H1 (cell line): Measurements from ENCODE around the gene SMYD3. TPM values are rescaled to one million over a fixed set of nuclear protein-coding genes. Genes with fewer than 3 reads are reported as not detected.

Experiments used
- CTCF ChIA-PET: fragments of 300-600 bp; sonication (Branson Sonifier 250); formaldehyde crosslinking; loops from one replicate; lab custom pipeline; 2021; ENCODE audit not compliant: partially characterized antibody; lab: Charles Lee
- POLR2A ChIA-PET: fragments of 300-600 bp; sonication (Branson Sonifier 250); formaldehyde crosslinking; loops from one replicate; lab custom pipeline; 2021; ENCODE audit warnings: inconsistent platforms; ENCODE audit not compliant: partially characterized antibody; lab: Charles Lee
- DNase-seq, 2 experiments: peaks; one replicate each; pipeline versions ENCODE4 v3.0.0 to v3.0.0-alpha.2; 2010 to 2022; ENCODE audit warnings: low spot score in 2 of 2, low read depth in 1 of 2, mixed read lengths in 1 of 2
- FAIRE-seq: peaks from 2 replicates; lab custom pipeline; 2011; peaks lifted over from hg19 to GRCh38; lab: Jason Lieb, UNC
- H2AFZ ChIP-seq: 2 replicates; pipeline ENCODE4 v1.8.1; 2012; ENCODE audit warnings: low read length, inconsistent platforms
- H2AK5ac ChIP-seq: 2 replicates; pipeline ENCODE4 v1.6.1; 2013; ENCODE audit warnings: low read depth, low read length
- H2BK120ac ChIP-seq: replicated peaks from 2 replicates; pipeline ENCODE3; 2013; ENCODE audit warnings: low read depth, low read length, inconsistent platforms
- H2BK12ac ChIP-seq: 2 replicates; pipeline ENCODE4 v1.6.1; 2013; ENCODE audit warnings: low read depth, low read length
- H2BK15ac ChIP-seq: 2 replicates; pipeline ENCODE4 v1.6.1; 2013; ENCODE audit warnings: low read length
- H2BK20ac ChIP-seq: 2 replicates; pipeline ENCODE4 v1.6.1; 2013; ENCODE audit warnings: low read length
- H2BK5ac ChIP-seq: 2 replicates; pipeline ENCODE4 v1.6.1; 2013; ENCODE audit warnings: low read depth, low read length
- H3K14ac ChIP-seq: 2 replicates; pipeline ENCODE4 v1.6.1; 2013; ENCODE audit warnings: inconsistent platforms; ENCODE audit not compliant: insufficient read length
- H3K18ac ChIP-seq: 2 replicates; pipeline ENCODE4 v1.6.1; 2013; ENCODE audit warnings: low read length; ENCODE audit errors: extremely low read depth
- H3K23ac ChIP-seq: 2 replicates; pipeline ENCODE4 v1.6.1; 2013; ENCODE audit warnings: inconsistent platforms; ENCODE audit not compliant: insufficient read length
- H3K23me2 ChIP-seq: 2 replicates; pipeline ENCODE4 v1.6.1; 2013; ENCODE audit warnings: low read depth, low read length
- H3K27ac ChIP-seq: 2 replicates; pipeline ENCODE4 v1.6.1; 2011; ENCODE audit warnings: low read depth, low read length, inconsistent platforms
- H3K27me3 ChIP-seq, 4 experiments: replicated peaks in 1 of 4; 1 replicate in 1 of 4; 2 replicates in 3 of 4; pipeline versions ENCODE4 v1.6.1 to v1.8.1; 2011 to 2013; ENCODE audit warnings: low read length in 3 of 4, mild to moderate bottlenecking in 3 of 4, inconsistent platforms in 2 of 4, mixed read lengths in 2 of 4, moderate library complexity in 1 of 4; ENCODE audit not compliant: control insufficient read depth in 3 of 4, insufficient read depth in 3 of 4; ENCODE audit errors: extremely low read depth in 1 of 4
- H3K36me3 ChIP-seq, 4 experiments: 2 replicates each; pipeline versions ENCODE4 v1.6.1 to v1.8.1; 2011 to 2013; ENCODE audit warnings: mild to moderate bottlenecking in 4 of 4, low read length in 3 of 4, moderate library complexity in 2 of 4, control low read depth in 1 of 4, inconsistent platforms in 1 of 4; ENCODE audit not compliant: insufficient read depth in 4 of 4, control insufficient read depth in 2 of 4
- H3K4ac ChIP-seq: replicated peaks from 2 replicates; pipeline ENCODE3; 2013; ENCODE audit warnings: low read length, low read depth, mixed read lengths, inconsistent platforms; ENCODE audit not compliant: insufficient read length
- H3K4me1 ChIP-seq, 4 experiments: replicated peaks in 1 of 4; 1 replicate in 1 of 4; 2 replicates in 3 of 4; pipeline versions ENCODE4 v1.6.1 to v1.8.1; 2011 to 2013; ENCODE audit warnings: low read length in 3 of 4, inconsistent platforms in 2 of 4, mixed read lengths in 1 of 4; ENCODE audit not compliant: insufficient read depth in 4 of 4, control insufficient read depth in 3 of 4
- H3K4me2 ChIP-seq, 2 experiments: 2 replicates each; pipeline versions ENCODE4 v1.6.1 to v1.8.1; 2011 to 2013; ENCODE audit warnings: low read depth in 2 of 2, low read length in 2 of 2, control low read depth in 1 of 2, inconsistent platforms in 1 of 2, mild to moderate bottlenecking in 1 of 2; ENCODE audit not compliant: insufficient read depth in 1 of 2
- H3K4me3 ChIP-seq, 4 experiments: fragments of 200-600, 300-600 bp in 1 of 4; sonication (generic), shearing (Covaris generic), sonication (Bioruptor Twin) in 1 of 4; 2 replicates each; pipeline versions ENCODE4 v1.5.1 to v1.8.1; 2011 to 2016; ENCODE audit warnings: low read length in 4 of 4, low read depth in 3 of 4, control low read depth in 2 of 4, inconsistent platforms in 2 of 4, mild to moderate bottlenecking in 2 of 4, mixed read lengths in 1 of 4, moderate library complexity in 1 of 4; ENCODE audit not compliant: insufficient read depth in 2 of 4; ENCODE audit errors: extremely low read depth in 1 of 4
- H3K56ac ChIP-seq: replicated peaks from 2 replicates; pipeline ENCODE3; 2013; ENCODE audit warnings: low read depth, mild to moderate bottlenecking, mixed read lengths, low read length, inconsistent platforms; ENCODE audit not compliant: insufficient read length
- H3K79me1 ChIP-seq: 2 replicates; pipeline ENCODE4 v1.6.1; 2013; ENCODE audit warnings: low read depth, low read length, control low read depth
- H3K79me2 ChIP-seq, 2 experiments: 2 replicates each; pipeline versions ENCODE4 v1.6.1 to v1.8.1; 2012 to 2013; ENCODE audit warnings: low read length in 2 of 2, mild to moderate bottlenecking in 2 of 2, inconsistent platforms in 1 of 2; ENCODE audit not compliant: insufficient read depth in 2 of 2, control insufficient read depth in 1 of 2
- H3K9ac ChIP-seq, 4 experiments: replicated peaks in 1 of 4; 1 replicate in 1 of 4; 2 replicates in 3 of 4; pipeline versions ENCODE4 v1.6.1 to v1.8.1; 2011 to 2013; ENCODE audit warnings: low read depth in 3 of 4, low read length in 3 of 4, control low read depth in 2 of 4, mild to moderate bottlenecking in 2 of 4, moderate library complexity in 2 of 4, inconsistent platforms in 1 of 4; ENCODE audit errors: extremely low read depth in 1 of 4
- H3K9me3 ChIP-seq, 2 experiments: 2 replicates each; pipeline versions ENCODE4 v1.6.1 to v1.8.1; 2012 to 2013; ENCODE audit warnings: mild to moderate bottlenecking in 2 of 2, moderate library complexity in 2 of 2, control low read depth in 1 of 2, inconsistent platforms in 1 of 2, low read depth in 1 of 2, low read length in 1 of 2, mixed read lengths in 1 of 2; ENCODE audit not compliant: insufficient read depth in 2 of 2
- H4K20me1 ChIP-seq, 2 experiments: replicated peaks in 1 of 2; 2 replicates each; pipeline versions ENCODE3 to v1.8.1; 2011 to 2013; ENCODE audit warnings: inconsistent platforms in 2 of 2, low read length in 2 of 2, mild to moderate bottlenecking in 1 of 2; ENCODE audit not compliant: insufficient read depth in 2 of 2, control insufficient read depth in 1 of 2
- H4K5ac ChIP-seq: 2 replicates; pipeline ENCODE4 v1.6.1; 2013; ENCODE audit warnings: low read length, low read depth, mixed read lengths, inconsistent platforms; ENCODE audit not compliant: insufficient read length
- H4K8ac ChIP-seq: 2 replicates; pipeline ENCODE4 v1.8.0; 2013; ENCODE audit warnings: mild to moderate bottlenecking, moderate library complexity, low read length, inconsistent platforms; ENCODE audit not compliant: insufficient read depth; ENCODE audit errors: extremely low read depth
- H4K91ac ChIP-seq: replicated peaks from 2 replicates; pipeline ENCODE3; 2013; ENCODE audit warnings: low read length, mixed read lengths, inconsistent platforms; ENCODE audit not compliant: insufficient read length
- BCL11A ChIP-seq, 2 experiments: IDR thresholded peaks; one replicate each; pipeline ENCODE4 v1.6.1; 2011; ENCODE audit warnings: low read depth in 2 of 2, low read length in 2 of 2, mild to moderate bottlenecking in 2 of 2
- CHD2 ChIP-seq: IDR thresholded peaks from 2 replicates; pipeline ENCODE4 v1.6.1; 2012; ENCODE audit warnings: low read length, improper control_type of control experiment
- FOSL1 ChIP-seq: IDR thresholded peaks from 2 replicates; pipeline ENCODE4 v1.6.1; 2011; ENCODE audit warnings: mild to moderate bottlenecking, low read depth, low read length, moderate library complexity; ENCODE audit not compliant: insufficient read depth
- JUND ChIP-seq: IDR thresholded peaks from 2 replicates; pipeline ENCODE4 v1.6.1; 2011; ENCODE audit warnings: mild to moderate bottlenecking, improper control_type of control experiment, low read length
- KDM5A ChIP-seq: fragments of 200-600 bp; IDR thresholded peaks from 2 replicates; pipeline ENCODE4 v1.7.1; 2012; ENCODE audit warnings: mild to moderate bottlenecking, low read length, inconsistent platforms, mixed read lengths
- RBBP5 ChIP-seq: IDR thresholded peaks from 2 replicates; pipeline ENCODE4 v1.7.1; 2012; ENCODE audit warnings: low read depth, mild to moderate bottlenecking, inconsistent platforms, low read length, moderate library complexity, borderline replicate concordance
- SAP30 ChIP-seq: fragments of 300-600 bp; sonication (generic); IDR thresholded peaks from 2 replicates; pipeline ENCODE4 v1.7.1; 2012; ENCODE audit warnings: low read length, moderate library complexity, mild to moderate bottlenecking, inconsistent platforms; ENCODE audit not compliant: insufficient read depth, insufficient replicate concordance
- SIX5 ChIP-seq: IDR thresholded peaks from 2 replicates; pipeline ENCODE4 v1.6.1; 2011; ENCODE audit warnings: mild to moderate bottlenecking, low read depth, low read length
- SP2 ChIP-seq: IDR thresholded peaks from 2 replicates; pipeline ENCODE4 v1.6.1; 2012; ENCODE audit warnings: mild to moderate bottlenecking, low read length, inconsistent platforms
- SP4 ChIP-seq: IDR thresholded peaks from 2 replicates; pipeline ENCODE4 v1.6.1; 2012; ENCODE audit warnings: low read length, inconsistent platforms
- SRF ChIP-seq: IDR thresholded peaks from 2 replicates; pipeline ENCODE4 v1.6.1; 2011; ENCODE audit warnings: mild to moderate bottlenecking, low read depth, low read length, moderate library complexity
- SUZ12 ChIP-seq: fragments of 200-600 bp; sonication (generic); IDR thresholded peaks from 2 replicates; pipeline ENCODE4 v1.6.1; 2012; ENCODE audit warnings: mild to moderate bottlenecking, inconsistent platforms, low read length, moderate library complexity, mixed read lengths
- USF2 ChIP-seq: IDR thresholded peaks from 2 replicates; pipeline ENCODE4 v1.6.1; 2011; ENCODE audit warnings: low read length, improper control_type of control experiment
- YY1 ChIP-seq: IDR thresholded peaks from 2 replicates; pipeline ENCODE4 v1.6.1; 2011; ENCODE audit warnings: low read depth, mild to moderate bottlenecking, low read length
- WGBS, 2 experiments: shearing (Covaris generic) in 1 of 2; methylation state at CpG; one replicate each; pipeline versions ENCODE4 v1.1.6 to v1.1.7; 2013 to 2015; ENCODE audit warnings: low lambda C conversion rate in 2 of 2, mixed read lengths in 2 of 2, inconsistent platforms in 1 of 2, low coverage in 1 of 2, missing lambda C conversion rate in 1 of 2; ENCODE audit not compliant: insufficient replicate concordance in 2 of 2, insufficient coverage in 1 of 2, insufficient read length in 1 of 2; ENCODE audit errors: extremely low coverage in 1 of 2, missing lambda C conversion rate in 1 of 2; 5-methylcytosine and 5-hydroxymethylcytosine counted together
- polyA plus RNA-seq, 7 experiments: library from polyadenylated mRNA; depleted of rRNA in 3 of 7; stranded (reverse) in 5 of 7; unstranded in 2 of 7; fragments of >200 nt in 5 of 7; fragments of 200-250 nt in 2 of 7; gene quantifications; 1 replicate in 5 of 7; 2 replicates in 1 of 7; 4 replicates in 1 of 7; pipeline versions ENCODE4 v1.2.1 to v1.2.3, GENCODE V29; 2011 to 2013; ENCODE audit warnings: missing spikeins in 2 of 7, mixed read lengths in 2 of 7
- total RNA-seq: library from RNA; stranded (reverse); fragmentation: NEBNext Ultra II Directional; extraction: Animal tissue kit (Norgen Biotek cat#: 25700); gene quantifications from 2 replicates; pipeline ENCODE4 v1.2.1, GENCODE V29; 2021

SMYD3 gene
- total and polyA plus RNA-seq, 2 of the 8 experiments (the other 6 are each of a cell fraction or from before 2014, with no cell fraction given): 17.3 to 25.4 TPM

GRCh38 chr1:246128494-246129069 is 378.5 kb downstream of the SMYD3 start:
- Histone ChIP-seq H2BK5ac (no peak overlapping the region), H3K9me3 (no peaks in the 10 kb centered on the region), H3K27me3 (no peaks in the 10 kb centered on the region), H3K4me3 (no peak overlapping the region), H3K9ac (no peak overlapping the region), H3K27ac (no peak overlapping the region), H3K56ac (no peak overlapping the region), H2AFZ (no peak overlapping the region), H3K4me1 (no peaks in the 10 kb centered on the region), H2BK15ac (no peak overlapping the region), H4K5ac (no peak overlapping the region), H3K4me2 (no peak overlapping the region), H4K8ac (no peak overlapping the region), H3K23ac (no peak overlapping the region), H3K14ac (no peak overlapping the region), H4K20me1 (no peaks in the 10 kb centered on the region), H3K23me2 (no peaks in the 10 kb centered on the region), H2BK120ac (no peak overlapping the region), H3K4ac (no peak overlapping the region), H4K91ac (no peak overlapping the region), H3K36me3 (no peaks in the 10 kb centered on the region), H3K79me1 (no peaks in the 10 kb centered on the region), H3K18ac (no peak overlapping the region), H2BK20ac (no peak overlapping the region), H2AK5ac (no peak overlapping the region), H2BK12ac (no peak overlapping the region), H3K79me2 (no peaks in the 10 kb centered on the region)
- CTCF ChIA-PET: interaction anchor here (0.8 to 1.8 kb wide), 5 partner anchors 10 to 364 kb away, joined by 3 to 6 read pairs (median 3); no protein-coding TSS in a partner anchor
- DNase-seq (no peak), FAIRE-seq (no peak)
- WGBS, 2 experiments: 95% methylated on average over 9 of the region's 9 CpGs; no CpG with 5 or more reads in 1 of the 2 experiments
- POLR2A ChIA-PET: no interaction called here
- TF ChIP-seq SAP30 (no peak), SUZ12 (no peak), SP2 (no peak), USF2 (no peak), KDM5A (no peak), SP4 (no peak), JUND (no peak), YY1 (no peak), CHD2 (no peak), BCL11A (IDR thresholded peaks at IDR 0.05; ENCODE audit: low read depth in 2 of 2, low read length in 2 of 2) (no peak), SRF (no peak), RBBP5 (no peak), FOSL1 (no peak), SIX5 (no peak)
